GM12878 (cell line): ENCODE measurements around the gene CD69.

Source experiments
- GABPA ChIP-seq: IDR thresholded peaks from 2 replicates; pipeline ENCODE4 v1.6.1; 2014; ENCODE audit warnings: antibody characterized with exemption, low read depth, mild to moderate bottlenecking, inconsistent platforms
- HCFC1 ChIP-seq: fragments of 150-350 bp; IDR thresholded peaks from 2 replicates; pipeline ENCODE4 v1.6.1; 2014; ENCODE audit warnings: low read length
- NR2C2 ChIP-seq: IDR thresholded peaks from 2 replicates; pipeline ENCODE4 v1.6.1; 2011; ENCODE audit warnings: borderline replicate concordance, low read depth; ENCODE audit not compliant: control insufficient read depth, insufficient read length
- TF ChIP-seq, protein P1 (sequence below): IDR thresholded peaks from 2 replicates; pipeline ENCODE4 v1.6.1; 2012; ENCODE audit warnings: mild to moderate bottlenecking, low read depth, low read length
- TF ChIP-seq, protein P2 (sequence below): fragments of 450-650 bp; IDR thresholded peaks from 2 replicates; pipeline ENCODE4 v1.6.1; 2018; ENCODE audit warnings: mild to moderate bottlenecking, low read depth, moderate library complexity; ENCODE audit not compliant: partially characterized antibody
- TF ChIP-seq, protein P3 (sequence below): IDR thresholded peaks from 2 replicates; pipeline ENCODE4 v1.6.1; 2012; ENCODE audit warnings: low read length, inconsistent platforms
- TF ChIP-seq, protein P4 (sequence below), 3 experiments: IDR thresholded peaks in 2 of 3; conservative IDR thresholded peaks in 1 of 3; 2 replicates each; pipeline ENCODE4 v1.5.1; 2011; ENCODE audit warnings: low read depth in 3 of 3, low read length in 3 of 3, mild to moderate bottlenecking in 3 of 3, control low read depth in 2 of 3, moderate library complexity in 2 of 3, inconsistent platforms in 1 of 3, mixed read lengths in 1 of 3; ENCODE audit not compliant: control insufficient read depth in 2 of 3, insufficient read depth in 1 of 3; ENCODE audit errors: extremely low read depth in 1 of 3

DNA sequence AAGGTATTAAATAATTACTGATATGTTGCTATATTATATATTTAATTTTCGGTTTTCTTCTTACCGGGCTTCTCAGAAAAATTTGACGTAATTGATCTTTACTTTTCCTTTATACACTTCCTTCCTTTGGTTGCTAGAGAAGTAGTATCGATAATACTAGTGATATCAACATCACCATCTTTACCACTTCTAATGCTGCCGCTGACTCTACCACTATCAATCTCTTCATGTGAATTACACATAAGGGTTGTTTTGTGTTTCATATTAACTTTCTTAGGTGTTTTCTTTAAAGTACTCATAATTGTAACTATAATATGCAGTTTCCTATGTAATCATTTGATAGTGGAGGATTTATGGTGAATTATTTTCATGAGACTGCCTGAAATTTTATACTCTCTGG is 35.6 kb upstream of the CD69 start:
- TF ChIP-seq HCFC1 (no peak), NR2C2 (no peak), GABPA (no peak)
- TF ChIP-seq, protein P1, sequence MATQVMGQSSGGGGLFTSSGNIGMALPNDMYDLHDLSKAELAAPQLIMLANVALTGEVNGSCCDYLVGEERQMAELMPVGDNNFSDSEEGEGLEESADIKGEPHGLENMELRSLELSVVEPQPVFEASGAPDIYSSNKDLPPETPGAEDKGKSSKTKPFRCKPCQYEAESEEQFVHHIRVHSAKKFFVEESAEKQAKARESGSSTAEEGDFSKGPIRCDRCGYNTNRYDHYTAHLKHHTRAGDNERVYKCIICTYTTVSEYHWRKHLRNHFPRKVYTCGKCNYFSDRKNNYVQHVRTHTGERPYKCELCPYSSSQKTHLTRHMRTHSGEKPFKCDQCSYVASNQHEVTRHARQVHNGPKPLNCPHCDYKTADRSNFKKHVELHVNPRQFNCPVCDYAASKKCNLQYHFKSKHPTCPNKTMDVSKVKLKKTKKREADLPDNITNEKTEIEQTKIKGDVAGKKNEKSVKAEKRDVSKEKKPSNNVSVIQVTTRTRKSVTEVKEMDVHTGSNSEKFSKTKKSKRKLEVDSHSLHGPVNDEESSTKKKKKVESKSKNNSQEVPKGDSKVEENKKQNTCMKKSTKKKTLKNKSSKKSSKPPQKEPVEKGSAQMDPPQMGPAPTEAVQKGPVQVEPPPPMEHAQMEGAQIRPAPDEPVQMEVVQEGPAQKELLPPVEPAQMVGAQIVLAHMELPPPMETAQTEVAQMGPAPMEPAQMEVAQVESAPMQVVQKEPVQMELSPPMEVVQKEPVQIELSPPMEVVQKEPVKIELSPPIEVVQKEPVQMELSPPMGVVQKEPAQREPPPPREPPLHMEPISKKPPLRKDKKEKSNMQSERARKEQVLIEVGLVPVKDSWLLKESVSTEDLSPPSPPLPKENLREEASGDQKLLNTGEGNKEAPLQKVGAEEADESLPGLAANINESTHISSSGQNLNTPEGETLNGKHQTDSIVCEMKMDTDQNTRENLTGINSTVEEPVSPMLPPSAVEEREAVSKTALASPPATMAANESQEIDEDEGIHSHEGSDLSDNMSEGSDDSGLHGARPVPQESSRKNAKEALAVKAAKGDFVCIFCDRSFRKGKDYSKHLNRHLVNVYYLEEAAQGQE: no peak
- TF ChIP-seq, protein P2, sequence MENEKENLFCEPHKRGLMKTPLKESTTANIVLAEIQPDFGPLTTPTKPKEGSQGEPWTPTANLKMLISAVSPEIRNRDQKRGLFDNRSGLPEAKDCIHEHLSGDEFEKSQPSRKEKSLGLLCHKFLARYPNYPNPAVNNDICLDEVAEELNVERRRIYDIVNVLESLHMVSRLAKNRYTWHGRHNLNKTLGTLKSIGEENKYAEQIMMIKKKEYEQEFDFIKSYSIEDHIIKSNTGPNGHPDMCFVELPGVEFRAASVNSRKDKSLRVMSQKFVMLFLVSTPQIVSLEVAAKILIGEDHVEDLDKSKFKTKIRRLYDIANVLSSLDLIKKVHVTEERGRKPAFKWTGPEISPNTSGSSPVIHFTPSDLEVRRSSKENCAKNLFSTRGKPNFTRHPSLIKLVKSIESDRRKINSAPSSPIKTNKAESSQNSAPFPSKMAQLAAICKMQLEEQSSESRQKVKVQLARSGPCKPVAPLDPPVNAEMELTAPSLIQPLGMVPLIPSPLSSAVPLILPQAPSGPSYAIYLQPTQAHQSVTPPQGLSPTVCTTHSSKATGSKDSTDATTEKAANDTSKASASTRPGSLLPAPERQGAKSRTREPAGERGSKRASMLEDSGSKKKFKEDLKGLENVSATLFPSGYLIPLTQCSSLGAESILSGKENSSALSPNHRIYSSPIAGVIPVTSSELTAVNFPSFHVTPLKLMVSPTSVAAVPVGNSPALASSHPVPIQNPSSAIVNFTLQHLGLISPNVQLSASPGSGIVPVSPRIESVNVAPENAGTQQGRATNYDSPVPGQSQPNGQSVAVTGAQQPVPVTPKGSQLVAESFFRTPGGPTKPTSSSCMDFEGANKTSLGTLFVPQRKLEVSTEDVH: no peak
- TF ChIP-seq, protein P3, sequence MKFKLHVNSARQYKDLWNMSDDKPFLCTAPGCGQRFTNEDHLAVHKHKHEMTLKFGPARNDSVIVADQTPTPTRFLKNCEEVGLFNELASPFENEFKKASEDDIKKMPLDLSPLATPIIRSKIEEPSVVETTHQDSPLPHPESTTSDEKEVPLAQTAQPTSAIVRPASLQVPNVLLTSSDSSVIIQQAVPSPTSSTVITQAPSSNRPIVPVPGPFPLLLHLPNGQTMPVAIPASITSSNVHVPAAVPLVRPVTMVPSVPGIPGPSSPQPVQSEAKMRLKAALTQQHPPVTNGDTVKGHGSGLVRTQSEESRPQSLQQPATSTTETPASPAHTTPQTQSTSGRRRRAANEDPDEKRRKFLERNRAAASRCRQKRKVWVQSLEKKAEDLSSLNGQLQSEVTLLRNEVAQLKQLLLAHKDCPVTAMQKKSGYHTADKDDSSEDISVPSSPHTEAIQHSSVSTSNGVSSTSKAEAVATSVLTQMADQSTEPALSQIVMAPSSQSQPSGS: no peak
- TF ChIP-seq, protein P4, sequence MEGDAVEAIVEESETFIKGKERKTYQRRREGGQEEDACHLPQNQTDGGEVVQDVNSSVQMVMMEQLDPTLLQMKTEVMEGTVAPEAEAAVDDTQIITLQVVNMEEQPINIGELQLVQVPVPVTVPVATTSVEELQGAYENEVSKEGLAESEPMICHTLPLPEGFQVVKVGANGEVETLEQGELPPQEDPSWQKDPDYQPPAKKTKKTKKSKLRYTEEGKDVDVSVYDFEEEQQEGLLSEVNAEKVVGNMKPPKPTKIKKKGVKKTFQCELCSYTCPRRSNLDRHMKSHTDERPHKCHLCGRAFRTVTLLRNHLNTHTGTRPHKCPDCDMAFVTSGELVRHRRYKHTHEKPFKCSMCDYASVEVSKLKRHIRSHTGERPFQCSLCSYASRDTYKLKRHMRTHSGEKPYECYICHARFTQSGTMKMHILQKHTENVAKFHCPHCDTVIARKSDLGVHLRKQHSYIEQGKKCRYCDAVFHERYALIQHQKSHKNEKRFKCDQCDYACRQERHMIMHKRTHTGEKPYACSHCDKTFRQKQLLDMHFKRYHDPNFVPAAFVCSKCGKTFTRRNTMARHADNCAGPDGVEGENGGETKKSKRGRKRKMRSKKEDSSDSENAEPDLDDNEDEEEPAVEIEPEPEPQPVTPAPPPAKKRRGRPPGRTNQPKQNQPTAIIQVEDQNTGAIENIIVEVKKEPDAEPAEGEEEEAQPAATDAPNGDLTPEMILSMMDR (IDR thresholded peaks at IDR 0.05 in 2 of 3, conservative IDR thresholded peaks at IDR 0.05 in 1 of 3; ENCODE audit: control insufficient read depth in 2 of 3, extremely low read depth in 1 of 3, insufficient read depth in 1 of 3, low read depth in 3 of 3, low read length in 3 of 3): no peak
